Esophagus muscularis mucosa (tissue), 4 donors: ENCODE measurements around the gene POU5F1.

Experiments used
- CTCF ChIP-seq, 3 experiments: fragments of 200-600 bp in 2 of 3; fragments of 450-650 bp in 1 of 3; sonication (generic) in 2 of 3; IDR thresholded peaks; one replicate each; pipeline ENCODE4 v1.5.1; 2017 to 2019; ENCODE audit warnings: antibody characterized with exemption in 3 of 3, mild to moderate bottlenecking in 2 of 3, moderate library complexity in 1 of 3
- EP300 ChIP-seq: sonication (generic); formaldehyde crosslinking; IDR thresholded peaks from one replicate; pipeline ENCODE4 v1.6.1; 2017; ENCODE audit warnings: antibody characterized with exemption
- POLR2A ChIP-seq: fragments of 450-650 bp; IDR thresholded peaks from one replicate; pipeline ENCODE4 v1.6.1; 2017; ENCODE audit warnings: antibody characterized with exemption, moderate library complexity, mild to moderate bottlenecking, low read depth
- POLR2AphosphoS5 ChIP-seq, 2 donors: sonication (generic); formaldehyde crosslinking; IDR thresholded peaks; one replicate each; pipeline ENCODE4 v1.6.1; 2017; ENCODE audit warnings: antibody characterized with exemption in 2 of 2

- TF ChIP-seq CTCF (IDR thresholded peaks at IDR 0.05) (no peak), POLR2A (no peak), POLR2AphosphoS5 (IDR thresholded peaks at IDR 0.05) (no peak), EP300 (no peak)
These were observed 38.0 kb upstream of the POU5F1 start for GRCh38 chr6:31208506-31208905.
